Stimulated activated CD4-positive, alpha-beta T cell treated with anti-CD3 and anti-CD28 coated beads, Interleukin-1b, Interleukin-23, amount 100 ng/mL, for 48 hours (primary cell): Measurements from ENCODE around the gene POLL.

ENCODE experiments used
- DNase-seq: peaks from one replicate; pipeline ENCODE4 v3.0.0-alpha.2; 2020

POLL gene

DNA sequence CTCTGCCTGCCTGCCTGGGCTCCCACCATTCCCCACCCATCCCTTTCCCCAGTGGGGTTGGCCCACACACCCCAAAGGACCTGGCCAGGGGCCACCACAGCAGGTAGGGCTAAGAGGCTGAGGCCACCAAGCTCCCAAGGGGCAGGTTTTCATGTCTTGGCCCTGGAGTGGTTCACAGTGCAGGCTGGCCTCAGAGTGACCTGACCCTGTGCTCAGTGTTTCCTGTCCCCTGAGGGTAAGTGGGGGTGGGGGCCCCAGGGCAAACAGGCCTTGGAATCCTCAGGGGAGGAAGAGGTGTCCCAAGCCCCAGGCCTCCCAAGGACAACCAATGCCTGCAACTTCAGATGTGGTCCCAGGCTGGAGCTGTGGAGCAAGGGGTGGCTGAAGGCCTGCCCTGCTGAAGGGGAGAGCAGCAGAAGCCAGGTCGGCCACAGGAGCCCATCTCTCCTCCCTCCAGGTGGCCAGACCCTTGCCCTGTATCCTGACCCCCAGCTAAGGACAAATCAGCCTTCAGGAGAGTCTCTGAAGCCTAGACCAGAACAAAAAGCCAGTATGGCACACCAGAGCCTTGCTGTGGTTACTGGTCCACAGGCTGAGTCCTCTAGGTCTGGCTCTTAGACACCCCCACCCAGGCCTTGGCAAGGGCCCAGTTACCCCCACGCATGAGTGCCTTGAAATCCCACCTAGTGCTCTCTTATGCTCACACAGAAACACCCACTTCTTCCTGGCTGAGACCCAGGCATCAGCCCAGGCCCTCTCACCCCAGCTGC is 27.6 kb downstream of the POLL start:
- no peak for DNase-seq

DNA sequence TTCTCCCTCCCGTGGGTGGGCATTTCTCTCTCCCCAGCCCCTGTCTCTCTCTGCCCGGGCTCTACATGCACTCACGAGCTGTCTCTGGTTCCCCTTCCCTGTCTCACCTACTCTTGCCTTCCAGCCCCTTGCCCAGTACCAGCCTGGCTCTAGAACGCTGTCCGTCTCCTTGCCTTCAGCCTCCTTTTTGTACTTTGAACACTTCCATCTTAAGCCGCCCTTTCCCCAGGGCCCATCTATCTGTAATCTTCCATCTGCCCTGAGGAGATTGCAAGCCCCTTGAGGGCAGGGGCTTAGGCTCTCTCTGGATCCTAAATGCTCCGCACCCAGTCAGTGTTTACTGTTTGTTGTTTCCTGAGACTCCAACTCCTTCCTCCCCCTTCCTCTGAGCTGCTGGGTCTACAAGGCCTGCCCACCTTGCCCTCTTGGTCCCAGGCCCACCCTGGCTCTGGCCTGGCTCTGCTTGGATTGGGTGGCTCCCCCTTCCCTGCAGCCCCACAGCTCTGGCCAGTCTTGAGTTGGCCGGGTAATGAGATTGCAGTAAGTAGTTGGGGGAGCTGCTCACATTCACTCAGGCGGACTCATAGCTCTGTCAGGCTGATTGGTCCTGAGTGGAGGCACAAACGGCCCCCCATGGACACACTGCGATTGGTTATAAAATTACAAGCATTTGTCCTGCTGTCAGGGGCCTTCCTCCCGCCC is 28.3 kb downstream of the POLL start:
- no peak for DNase-seq

- DNase-seq: no peak
Observed at GRCh38 chr10:101558671-101559595, 29.1 kb downstream of the POLL start.

DNA sequence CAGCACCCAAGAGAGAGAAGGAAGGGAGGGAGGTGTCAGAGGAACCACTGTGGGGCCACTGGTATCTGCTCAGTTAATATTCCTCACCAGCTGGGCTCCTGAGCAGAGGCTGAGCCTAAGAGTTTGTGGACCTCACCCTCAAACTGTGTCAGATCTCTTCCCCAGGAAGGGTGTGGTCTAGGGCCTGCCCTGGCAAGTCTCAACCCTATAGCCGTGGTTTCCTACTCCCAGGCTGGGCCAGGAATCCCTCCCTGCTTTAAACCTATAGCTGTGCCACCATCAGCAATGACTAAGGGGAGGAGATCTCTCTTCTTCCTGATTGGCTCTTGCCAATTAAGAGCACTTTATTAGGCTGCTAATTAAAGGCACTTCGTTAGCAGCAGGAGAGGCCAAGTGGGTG is 29.9 kb downstream of the POLL start:
- no peak for DNase-seq

- DNase-seq: no peak
Observed at GRCh38 chr10:101557541-101557940, 30.5 kb downstream of the POLL start.

- no peak for DNase-seq
Observed at GRCh38 chr10:101552442-101552841, 35.6 kb downstream of the POLL start.

DNA sequence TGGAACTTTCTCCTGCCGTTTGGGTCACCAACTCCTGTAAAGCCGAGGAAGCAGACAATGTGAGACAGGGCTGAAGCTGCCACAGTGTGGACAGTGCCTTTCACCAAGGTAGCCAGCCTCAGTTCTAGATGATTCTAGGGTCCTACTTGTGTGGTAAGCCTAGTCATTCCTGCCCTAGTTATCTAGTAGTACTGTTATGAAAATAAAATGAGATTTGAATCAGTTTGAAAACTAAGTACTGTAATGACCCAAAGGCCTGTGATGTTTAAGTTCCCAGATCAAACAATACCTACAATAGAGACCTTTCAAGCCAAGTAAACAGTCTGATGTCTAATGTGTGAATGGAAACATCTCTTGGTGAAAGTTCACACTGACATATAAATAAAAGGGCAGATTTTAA is 37.1 kb downstream of the POLL start:
- DNase-seq: no peak

- no peak for DNase-seq
Observed at GRCh38 chr10:101545898-101546297, 42.2 kb downstream of the POLL start.

DNA sequence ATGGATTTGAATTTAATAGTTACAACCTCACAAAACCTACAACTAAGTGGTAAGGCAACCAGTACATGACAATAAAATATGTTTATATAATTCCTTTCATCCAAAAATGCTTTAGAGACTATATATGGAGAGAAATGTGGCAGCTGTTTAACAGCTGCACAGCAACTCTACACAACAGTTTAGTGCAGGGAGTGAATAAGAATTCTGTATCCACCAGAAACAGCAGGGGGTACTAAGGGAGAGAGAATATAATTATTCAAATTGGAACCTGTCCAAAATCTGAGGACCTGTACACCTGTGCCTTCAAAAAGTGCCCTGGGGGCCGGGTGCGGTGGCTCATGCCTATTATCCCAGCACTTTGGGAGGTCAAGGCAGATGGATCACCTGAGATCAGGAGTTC is 49.6 kb downstream of the POLL start:
- DNase-seq: no peak

DNA sequence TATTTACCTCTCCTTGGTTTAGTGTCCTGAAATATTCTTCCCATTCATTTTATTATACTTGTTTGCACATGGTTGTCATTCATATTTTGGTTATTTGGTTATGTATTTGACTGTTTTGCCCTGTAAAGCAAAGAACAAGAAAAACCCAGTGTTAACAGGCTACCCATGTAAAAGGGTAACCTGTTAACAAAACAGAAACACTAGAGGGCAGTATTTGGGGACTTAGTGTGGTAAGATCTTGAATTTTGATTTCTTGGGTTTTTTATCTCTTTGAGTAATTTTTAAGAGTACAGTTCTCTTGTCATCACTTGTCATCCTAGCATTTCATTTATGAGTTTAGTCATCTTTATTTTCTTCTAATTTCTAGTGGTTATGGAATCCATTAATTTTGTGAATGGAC is 51.3 kb downstream of the POLL start:
- no peak for DNase-seq

- no peak for DNase-seq
Observed at GRCh38 chr10:101535949-101536348, 52.1 kb downstream of the POLL start.

GRCh38 chr10:101529725-101530553 is 58.1 kb downstream of the POLL start:
- no peak for DNase-seq

GRCh38 chr10:101529207-101529606 is 58.9 kb downstream of the POLL start:
- no peak for DNase-seq
